Measurements from ENCODE around the gene HK1. TPM values are rescaled to one million over a fixed set of nuclear protein-coding genes. Genes with fewer than 3 reads are reported as not detected.
A peak's percentile ranks its signal among the peaks of the same experiment; 100 is the strongest.

Gene HK1
- total RNA-seq, 4 donors from 2014 or later, result 38.0 to 93.2 (median 50.6) TPM

GRCh38 chr10:69334302-69335062, 56.2 kb downstream of the HK1 start:
- DNase-seq (ENCODE audit: low spot score) (no peak), ATAC-seq (ENCODE audit: low FRiP score) (no peak)
- no peak for TF ChIP-seq CTCF (IDR thresholded peaks at IDR 0.05)

DNA sequence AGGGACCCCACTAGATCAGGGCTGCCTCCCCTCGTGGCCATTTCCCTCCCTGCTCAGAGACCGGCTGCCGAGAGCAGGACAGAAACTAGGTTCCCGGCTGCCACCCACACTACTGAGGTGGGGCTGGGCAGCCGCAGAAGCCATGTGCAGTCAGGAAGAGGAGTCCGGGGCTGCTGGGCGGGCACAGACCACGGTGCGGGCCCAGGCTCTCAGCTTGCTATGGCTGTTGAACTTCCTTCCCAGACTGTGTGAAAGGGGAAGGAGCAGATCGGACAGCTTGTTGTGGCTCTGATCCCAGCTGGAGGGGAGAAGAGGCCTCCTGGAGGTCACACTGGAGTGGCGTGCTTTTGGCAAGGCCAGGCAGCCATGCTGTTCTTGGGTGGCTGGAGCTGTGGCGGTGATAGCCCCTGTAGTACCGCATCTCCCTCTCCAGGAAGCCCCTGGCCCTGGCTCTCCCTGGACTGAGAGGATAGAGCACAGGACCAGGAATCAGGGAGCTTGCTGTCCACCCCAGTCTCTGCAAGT, 56.8 kb downstream of the HK1 start:
- DNase-seq (ENCODE audit: low spot score), result no peak
- no peak for TF ChIP-seq CTCF (IDR thresholded peaks at IDR 0.05)
- no peak for ATAC-seq (ENCODE audit: low FRiP score)

DNA sequence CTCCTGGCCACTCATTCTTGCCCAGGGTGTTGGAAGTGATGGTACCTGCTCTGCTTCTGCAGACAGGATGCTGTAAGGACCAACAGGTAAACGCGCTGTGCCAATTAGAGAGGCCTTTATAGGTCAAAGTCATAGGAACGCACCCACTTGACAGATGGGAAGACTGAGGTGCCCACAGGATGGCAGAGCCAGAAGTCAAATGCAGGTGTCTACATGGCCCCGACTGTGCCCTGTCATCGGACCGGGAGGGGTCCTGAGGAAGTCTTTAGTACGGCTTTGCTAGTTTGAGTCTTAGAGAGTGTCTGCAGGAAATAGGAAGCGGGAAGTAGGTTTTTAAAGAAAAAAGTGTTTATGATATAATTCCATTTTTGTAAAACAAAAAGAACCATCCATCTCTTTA, 57.3 kb downstream of the HK1 start:
- ATAC-seq (ENCODE audit: low FRiP score) (no peak), DNase-seq (ENCODE audit: low spot score) (no peak)
- no peak for TF ChIP-seq CTCF (IDR thresholded peaks at IDR 0.05)

GRCh38 chr10:69336952-69337295, 58.6 kb downstream of the HK1 start:
- ATAC-seq (ENCODE audit: low FRiP score) (no peak), DNase-seq (ENCODE audit: low spot score) (no peak)
- TF ChIP-seq CTCF (IDR thresholded peaks at IDR 0.05), result no peak

DNA sequence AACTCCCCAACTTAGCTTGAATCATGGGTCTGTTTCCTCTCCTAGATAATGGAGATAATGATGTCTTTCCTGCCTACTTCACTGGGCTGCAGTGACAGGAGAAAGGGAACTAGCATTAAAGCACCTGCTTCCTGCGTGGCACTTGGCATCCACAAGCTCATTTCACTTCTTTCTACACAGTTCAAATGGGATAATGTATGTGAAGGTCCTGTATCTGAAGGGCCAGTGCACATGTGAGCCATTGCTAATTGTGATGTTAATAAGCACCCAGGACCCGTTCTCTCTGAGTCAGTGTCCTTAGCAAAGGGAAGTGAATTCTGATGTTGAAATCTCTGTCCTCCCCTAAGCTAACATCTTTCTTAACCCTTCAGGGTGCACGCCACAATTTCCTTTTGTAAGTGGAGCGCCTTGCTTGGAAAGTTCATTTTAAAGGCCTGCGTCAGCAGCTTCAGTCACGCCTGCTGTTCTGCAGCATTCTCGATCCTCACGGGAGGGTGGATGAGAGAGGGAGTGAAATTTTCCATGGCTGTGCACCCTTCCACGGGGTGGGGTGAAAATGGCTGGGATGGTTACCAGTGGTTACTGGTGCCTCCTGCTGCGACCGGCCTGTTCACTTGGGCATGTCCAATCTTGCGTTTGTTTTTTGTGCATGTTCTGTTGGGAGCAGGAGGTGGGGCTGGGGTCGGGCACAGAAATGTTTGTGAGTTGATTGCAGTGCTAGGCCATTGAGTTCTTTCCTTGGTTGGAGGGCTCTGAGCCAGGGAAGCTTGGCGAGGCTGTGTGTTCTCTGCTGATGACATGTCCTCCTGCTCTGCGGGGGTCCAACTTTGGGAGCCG, 59.2 kb downstream of the HK1 start:
- ATAC-seq (ENCODE audit: low FRiP score) (peak; percentile 52), DNase-seq (ENCODE audit: low spot score) (no peak)
- TF ChIP-seq CTCF (IDR thresholded peaks at IDR 0.05), result no peak

GRCh38 chr10:69338133-69338456, 59.8 kb downstream of the HK1 start:
- ATAC-seq (ENCODE audit: low FRiP score) (no peak), DNase-seq (ENCODE audit: low spot score) (no peak)
- no peak for TF ChIP-seq CTCF (IDR thresholded peaks at IDR 0.05)
